Fibroblast of mammary gland (primary cell): ENCODE results near the gene MAP3K5.
A peak's percentile ranks its signal among the peaks of the same experiment; 100 is the strongest.
"Not testable (repeated sequence)": the region's sequence is repeated elsewhere in the genome, so short reads cannot be mapped to it uniquely, and the experiment has no call there.

Experiments used
- DNase-seq: peaks from one replicate; pipeline ENCODE4 v3.0.0-alpha.2; 2010; ENCODE audit warnings: low read depth
- H3K4me3 ChIP-seq: 2 replicates; pipeline ENCODE4 v1.5.1; 2011; ENCODE audit warnings: low read depth, mild to moderate bottlenecking, low read length, moderate library complexity; ENCODE audit not compliant: control insufficient read depth
- TF ChIP-seq, protein P1 (sequence below): conservative IDR thresholded peaks from 2 replicates; pipeline ENCODE4 v1.5.1; 2011; ENCODE audit warnings: low read depth, low read length, inconsistent platforms; ENCODE audit not compliant: control insufficient read depth, insufficient read depth

MAP3K5 gene

DNA sequence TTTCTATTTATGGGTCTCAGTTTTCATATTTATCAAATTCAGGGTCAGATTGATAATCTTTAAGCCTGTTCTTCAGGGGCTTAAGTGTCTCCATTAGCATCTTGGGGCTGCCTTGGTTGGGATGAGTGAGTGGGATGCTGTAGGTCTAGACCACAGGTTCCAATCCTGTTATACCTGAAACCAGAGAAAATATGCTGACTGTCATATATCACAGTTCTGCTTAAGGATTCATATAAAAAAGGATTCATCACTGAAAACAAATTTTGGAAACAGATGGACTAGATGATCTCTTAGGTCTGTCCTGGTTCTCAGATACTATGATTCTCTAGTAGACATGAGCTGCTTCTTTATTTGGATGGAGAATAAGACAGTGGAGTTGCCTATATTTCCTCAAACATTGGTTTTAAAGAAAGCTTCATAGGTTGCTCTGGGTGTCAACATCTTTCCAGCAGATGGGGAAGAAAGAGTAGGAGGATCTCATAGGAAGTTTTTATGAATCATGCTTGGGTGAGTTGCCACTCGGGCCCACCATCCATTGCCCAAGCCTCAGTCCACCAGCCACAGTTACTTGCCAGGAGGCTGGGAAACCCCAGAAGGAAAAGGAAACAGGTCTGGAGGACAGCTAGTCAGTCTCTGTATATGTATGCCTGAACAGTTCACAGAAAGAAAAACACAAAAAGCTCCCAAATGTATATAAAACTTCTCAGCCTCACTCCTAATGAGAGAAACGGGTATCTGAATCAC lies 199.2 kb downstream of the MAP3K5 start:
- H3K4me3 ChIP-seq = no peak overlapping the region
- TF ChIP-seq, protein P1, sequence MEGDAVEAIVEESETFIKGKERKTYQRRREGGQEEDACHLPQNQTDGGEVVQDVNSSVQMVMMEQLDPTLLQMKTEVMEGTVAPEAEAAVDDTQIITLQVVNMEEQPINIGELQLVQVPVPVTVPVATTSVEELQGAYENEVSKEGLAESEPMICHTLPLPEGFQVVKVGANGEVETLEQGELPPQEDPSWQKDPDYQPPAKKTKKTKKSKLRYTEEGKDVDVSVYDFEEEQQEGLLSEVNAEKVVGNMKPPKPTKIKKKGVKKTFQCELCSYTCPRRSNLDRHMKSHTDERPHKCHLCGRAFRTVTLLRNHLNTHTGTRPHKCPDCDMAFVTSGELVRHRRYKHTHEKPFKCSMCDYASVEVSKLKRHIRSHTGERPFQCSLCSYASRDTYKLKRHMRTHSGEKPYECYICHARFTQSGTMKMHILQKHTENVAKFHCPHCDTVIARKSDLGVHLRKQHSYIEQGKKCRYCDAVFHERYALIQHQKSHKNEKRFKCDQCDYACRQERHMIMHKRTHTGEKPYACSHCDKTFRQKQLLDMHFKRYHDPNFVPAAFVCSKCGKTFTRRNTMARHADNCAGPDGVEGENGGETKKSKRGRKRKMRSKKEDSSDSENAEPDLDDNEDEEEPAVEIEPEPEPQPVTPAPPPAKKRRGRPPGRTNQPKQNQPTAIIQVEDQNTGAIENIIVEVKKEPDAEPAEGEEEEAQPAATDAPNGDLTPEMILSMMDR = no peak
- peak; percentile 88 for DNase-seq

DNA sequence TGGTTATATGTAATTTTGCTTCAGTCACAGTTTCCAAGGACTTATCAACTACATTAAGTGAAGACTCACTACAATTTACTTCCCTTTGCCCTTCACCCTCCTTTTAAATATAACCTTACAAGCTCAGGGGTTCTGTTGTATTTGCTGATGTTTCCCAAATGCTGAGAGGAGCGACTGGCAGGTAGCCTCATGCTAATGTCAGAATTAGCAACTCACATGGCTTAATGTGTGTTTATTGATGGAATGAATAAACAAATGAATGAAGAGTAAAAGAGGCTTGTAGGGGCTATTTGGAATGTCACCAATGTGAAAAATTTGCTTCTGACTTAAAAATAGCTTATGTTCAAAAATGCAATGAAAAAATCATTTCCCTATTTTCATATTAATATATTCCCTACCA lies 200.7 kb downstream of the MAP3K5 start:
- TF ChIP-seq, protein P1 = no peak
- no peak overlapping the region for H3K4me3 ChIP-seq
- no peak for DNase-seq

DNA sequence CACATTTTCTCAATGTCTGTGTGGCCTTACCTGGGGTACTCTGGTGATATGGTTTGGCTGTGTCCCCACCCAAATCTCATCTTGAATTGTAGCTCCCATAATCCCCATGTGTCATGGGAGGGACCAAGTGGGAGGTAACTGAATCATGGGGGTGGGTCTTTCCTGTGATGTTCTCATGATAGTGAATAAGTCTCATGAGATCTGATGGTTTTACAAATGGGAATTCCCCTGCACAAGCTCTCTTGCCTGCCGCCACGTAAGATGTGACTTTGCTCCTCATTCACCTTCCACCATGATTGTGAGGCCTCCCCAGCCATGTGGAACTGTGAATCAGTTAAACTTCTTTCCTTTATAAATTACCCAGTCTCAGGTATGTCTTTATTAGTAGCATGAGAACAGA lies 201.4 kb downstream of the MAP3K5 start:
- not testable (repeated sequence) for H3K4me3 ChIP-seq, DNase-seq

DNA sequence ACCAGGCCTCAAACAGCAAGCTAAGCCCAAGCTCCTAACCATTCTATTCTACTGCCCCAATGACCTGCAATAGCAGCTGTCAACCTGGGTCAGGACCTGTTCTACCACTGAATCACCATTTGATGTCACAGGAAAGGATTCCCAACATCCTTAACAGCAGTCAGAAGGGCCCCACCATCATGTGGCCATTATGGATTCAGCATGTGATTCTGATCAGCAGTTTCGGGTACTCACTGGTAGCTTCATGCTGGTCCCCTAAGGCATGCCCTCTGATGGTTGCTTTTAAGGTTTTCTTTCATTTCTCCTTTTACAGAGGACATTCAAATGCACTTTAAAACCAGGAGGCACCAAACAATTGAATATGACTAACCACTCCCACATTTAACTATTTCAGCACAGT lies 204.8 kb downstream of the MAP3K5 start:
- no peak overlapping the region for H3K4me3 ChIP-seq
- peak; percentile 67 for DNase-seq
- TF ChIP-seq, protein P1 = no peak

DNA sequence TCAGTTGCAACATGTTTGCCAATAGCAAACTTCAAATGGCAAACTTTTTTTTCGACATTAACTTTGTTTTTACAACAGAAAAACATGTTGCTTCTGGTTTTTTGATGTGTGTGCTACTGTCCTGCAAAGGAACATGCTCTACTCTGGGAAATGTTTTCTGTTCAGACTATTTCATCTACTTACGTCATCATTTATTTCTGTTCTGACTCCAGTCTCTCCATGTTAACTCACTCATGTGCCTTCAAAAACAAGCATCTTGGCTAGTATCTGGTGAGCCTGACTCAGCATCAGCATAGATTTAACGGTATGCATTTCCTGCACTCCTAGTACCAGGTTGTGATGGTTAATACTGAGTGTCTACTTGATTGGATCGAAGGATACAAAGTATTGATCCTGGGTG lies 206.0 kb downstream of the MAP3K5 start:
- no peak overlapping the region for H3K4me3 ChIP-seq
- TF ChIP-seq, protein P1 = no peak
- DNase-seq = peak; percentile 98

DNA sequence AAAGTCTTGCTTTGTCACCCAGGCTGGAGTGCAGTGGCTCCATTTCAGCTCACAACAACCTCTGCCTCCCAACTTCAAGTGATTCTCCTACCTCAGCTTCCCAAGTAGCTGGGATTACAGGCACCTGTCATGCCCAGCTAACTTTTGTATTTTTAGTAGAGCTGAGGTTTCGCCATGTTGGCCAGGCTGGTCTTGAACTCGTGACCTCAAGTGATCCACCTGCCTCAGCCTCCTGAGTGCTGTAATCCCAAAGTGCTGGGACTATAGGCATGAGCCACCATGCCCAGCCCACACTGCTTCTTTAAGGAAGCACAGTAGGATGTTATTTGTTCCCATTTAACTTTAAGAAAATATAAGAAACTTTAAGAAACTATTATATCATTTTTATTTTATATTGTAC lies 206.8 kb downstream of the MAP3K5 start:
- not testable (repeated sequence) for DNase-seq

DNA sequence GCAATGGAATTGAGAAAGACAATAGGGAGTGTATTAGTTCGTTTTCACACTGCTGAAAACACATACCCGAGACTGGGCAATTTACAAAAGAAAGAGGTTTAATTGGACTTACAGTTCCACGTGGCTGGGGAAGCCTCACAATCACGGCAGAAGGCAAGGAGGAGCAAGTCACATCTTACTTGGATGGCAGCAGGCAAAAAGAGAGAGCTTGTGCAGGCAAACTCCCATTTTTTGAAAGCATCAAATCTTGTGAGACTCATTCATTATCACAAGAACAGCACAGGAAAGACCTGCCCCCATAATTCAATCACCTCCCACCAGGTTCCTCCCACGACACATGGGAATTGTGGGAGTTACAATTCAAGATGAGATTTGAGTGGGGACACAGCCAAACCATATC lies 208.0 kb downstream of the MAP3K5 start:
- not testable (repeated sequence) for DNase-seq

More for the DNA sequence above, 206.8 kb downstream of the MAP3K5 start:
- not testable (repeated sequence) for H3K4me3 ChIP-seq

DNA sequence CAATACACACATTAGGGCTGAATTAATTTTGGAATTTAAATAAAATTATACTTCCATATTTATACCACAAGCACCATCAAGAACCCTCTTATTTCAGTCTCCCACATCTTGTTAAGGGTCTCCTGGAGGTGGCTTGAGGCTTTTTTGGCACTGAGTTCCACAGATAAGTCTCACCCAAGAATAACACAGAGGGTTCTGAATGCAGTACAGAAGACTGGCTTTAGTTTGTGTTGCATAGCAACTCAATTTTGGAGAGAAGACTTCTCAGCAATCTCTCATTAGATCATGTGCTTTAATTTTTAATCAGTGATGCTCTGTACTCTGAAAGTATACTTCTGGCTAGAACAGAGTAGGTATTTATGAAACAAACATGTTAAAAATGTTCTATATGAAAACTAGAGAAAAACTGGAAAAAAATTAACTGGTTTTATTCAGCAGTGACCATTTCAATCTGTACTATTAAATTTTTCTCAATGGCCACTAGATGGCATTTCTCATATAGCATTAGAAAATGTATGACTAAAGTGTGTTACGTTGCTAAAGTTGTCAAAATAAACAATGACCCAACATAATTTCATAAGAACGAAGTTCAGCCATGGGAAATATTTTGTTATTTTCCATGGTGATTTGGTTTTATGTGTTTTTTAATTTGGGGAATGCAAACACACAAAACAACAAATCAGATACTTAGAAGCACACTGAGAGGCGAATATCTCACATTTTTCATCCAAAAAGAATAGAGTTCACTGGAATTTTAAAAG lies 209.4 kb downstream of the MAP3K5 start:
- peak; percentile 93 for DNase-seq

More for the DNA sequence above, 208.0 kb downstream of the MAP3K5 start:
- not testable (repeated sequence) for H3K4me3 ChIP-seq

More for the DNA sequence above, 209.4 kb downstream of the MAP3K5 start:
- H3K4me3 ChIP-seq = no peak overlapping the region
- TF ChIP-seq, protein P1 = peak; percentile 55
